ENCODE results near the gene OR6P1. TPM values are rescaled to one million over a fixed set of nuclear protein-coding genes. Genes with fewer than 3 reads are reported as not detected.

Gene OR6P1
- polyA plus RNA-seq (2012; ENCODE audit: missing spikeins) = not detected

GRCh38 chr1:158570480-158570879, at the start of gene OR6P1:
Gene OR6P1, minus strand, starts transcription at chr1:158570580. Its CDS starts 6,976 bp downstream, at chr1:158563604.
- no peak for FAIRE-seq
- DNase-seq (ENCODE audit: insufficient read length) = no peak
- no peak for TF ChIP-seq POLR2A (IDR thresholded peaks at IDR 0.05; ENCODE audit: low read depth, low read length)

DNA sequence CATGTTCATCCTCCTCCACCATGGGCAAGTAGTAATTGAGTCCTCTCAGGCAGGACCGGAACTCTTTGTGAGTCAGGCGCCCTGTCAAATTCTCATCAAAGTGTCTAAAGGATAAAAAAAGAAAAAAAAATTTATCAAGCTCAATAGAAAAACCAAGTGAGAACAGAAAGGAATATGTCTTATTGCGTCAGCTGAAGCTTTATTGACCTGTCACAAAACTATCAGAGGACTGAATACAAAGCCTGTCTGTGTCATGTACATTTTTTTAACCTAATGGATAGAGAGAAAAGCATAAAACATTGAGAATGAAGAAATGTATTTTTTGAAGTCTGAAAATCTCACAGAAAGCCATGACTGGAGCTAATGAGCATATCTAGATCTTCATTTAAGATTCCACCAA, 43.4 kb upstream of the OR6P1 start:
- TF ChIP-seq POLR2AphosphoS5 (IDR thresholded peaks at IDR 0.05; ENCODE audit: low read depth, low read length) (no peak), TAF1 (IDR thresholded peaks at IDR 0.05; ENCODE audit: borderline replicate concordance, low read depth, low read length) (no peak), POLR2A (IDR thresholded peaks at IDR 0.05; ENCODE audit: low read depth, low read length) (no peak)
- no peak for FAIRE-seq
- DNase-seq (ENCODE audit: insufficient read length) = no peak

- TF ChIP-seq TAF1 (IDR thresholded peaks at IDR 0.05; ENCODE audit: borderline replicate concordance, low read depth, low read length) = no peak
- TF ChIP-seq POLR2A (IDR thresholded peaks at IDR 0.05; ENCODE audit: low read depth, low read length) = no peak
- no peak for TF ChIP-seq POLR2AphosphoS5 (IDR thresholded peaks at IDR 0.05; ENCODE audit: low read depth, low read length)
- no peak for FAIRE-seq
- DNase-seq (ENCODE audit: insufficient read length) = no peak
These were observed 41.5 kb upstream of the OR6P1 start for GRCh38 chr1:158611916-158612315.

- FAIRE-seq = no peak
- DNase-seq (ENCODE audit: insufficient read length) = no peak
- no peak for TF ChIP-seq TAF1 (IDR thresholded peaks at IDR 0.05; ENCODE audit: borderline replicate concordance, low read depth, low read length)
- no peak for TF ChIP-seq POLR2AphosphoS5 (IDR thresholded peaks at IDR 0.05; ENCODE audit: low read depth, low read length)
- no peak for TF ChIP-seq POLR2A (IDR thresholded peaks at IDR 0.05; ENCODE audit: low read depth, low read length)
These were observed 36.9 kb upstream of the OR6P1 start for GRCh38 chr1:158607296-158607695.

DNA sequence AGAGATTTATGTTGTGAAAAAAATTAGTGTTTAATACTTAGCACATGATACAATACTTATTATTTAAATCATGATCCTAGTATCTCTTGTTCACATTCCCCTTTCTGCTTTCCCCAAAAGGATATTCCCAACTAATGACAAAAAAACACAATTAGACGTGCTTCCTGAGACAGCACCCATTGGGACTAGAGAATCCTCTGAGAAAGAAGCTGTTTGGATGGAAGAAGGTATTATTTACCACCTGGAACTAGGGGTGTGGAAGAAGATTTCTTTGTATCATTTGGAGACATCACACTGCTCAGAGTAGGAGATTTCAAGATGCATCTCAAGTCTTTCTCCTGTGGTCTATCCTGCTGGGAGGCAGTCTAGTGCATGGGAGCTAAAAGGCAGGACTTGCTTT, 34.6 kb upstream of the OR6P1 start, which contains the start of gene OR10Z1:
Gene OR10Z1 (plus strand): TSS at position 301 of the 400 bp plus-strand sequence. CDS start 1,171 bp downstream, outside the sequence.
- FAIRE-seq (no peak), DNase-seq (ENCODE audit: insufficient read length) (no peak)
- no peak for TF ChIP-seq POLR2A (IDR thresholded peaks at IDR 0.05; ENCODE audit: low read depth, low read length)
- no peak for TF ChIP-seq POLR2AphosphoS5 (IDR thresholded peaks at IDR 0.05; ENCODE audit: low read depth, low read length)
- TF ChIP-seq TAF1 (IDR thresholded peaks at IDR 0.05; ENCODE audit: borderline replicate concordance, low read depth, low read length) = no peak

DNA sequence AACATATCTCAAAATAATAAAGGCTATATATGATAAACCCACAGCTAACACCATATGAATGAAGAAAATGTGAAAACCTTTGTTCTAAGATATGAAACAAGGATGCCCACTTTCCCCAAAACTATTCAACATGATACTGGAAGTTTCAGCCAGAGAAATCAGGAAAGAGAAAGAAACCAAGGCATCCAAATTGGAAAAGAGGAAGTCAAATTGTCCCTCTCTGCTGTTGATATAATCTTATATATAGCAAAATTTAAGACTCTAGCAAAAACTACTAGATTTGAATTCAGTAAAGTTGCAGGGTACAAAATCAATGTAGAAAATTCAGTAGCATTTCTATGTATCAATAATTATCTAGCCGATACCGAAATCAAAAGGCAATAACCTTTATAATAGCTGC, 30.4 kb upstream of the OR6P1 start:
- TF ChIP-seq POLR2AphosphoS5 (IDR thresholded peaks at IDR 0.05; ENCODE audit: low read depth, low read length) (no peak), POLR2A (IDR thresholded peaks at IDR 0.05; ENCODE audit: low read depth, low read length) (no peak), TAF1 (IDR thresholded peaks at IDR 0.05; ENCODE audit: borderline replicate concordance, low read depth, low read length) (no peak)

DNA sequence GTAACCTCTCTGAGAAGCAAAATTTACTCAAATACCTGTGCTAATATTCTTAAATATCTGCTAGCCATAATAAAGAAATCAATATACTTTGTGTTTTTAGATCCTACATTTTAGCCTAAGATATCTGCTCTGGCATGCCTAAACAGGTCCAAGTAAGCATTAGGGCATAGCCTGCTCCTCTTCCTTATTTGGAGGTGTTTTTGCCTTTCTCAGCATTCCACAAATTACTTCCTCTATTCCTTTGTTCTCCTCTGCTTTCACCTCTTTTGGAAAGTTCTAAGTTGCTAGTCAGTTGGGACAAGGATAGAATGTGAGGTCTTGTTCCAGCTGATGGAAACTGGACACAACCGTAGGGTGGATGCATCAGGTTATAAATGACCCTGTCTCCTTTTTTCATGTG, 16.6 kb upstream of the OR6P1 start:
- FAIRE-seq = peak; percentile 56
- DNase-seq (ENCODE audit: insufficient read length) = no peak

More for the DNA sequence above, 30.4 kb upstream of the OR6P1 start:
- DNase-seq (ENCODE audit: insufficient read length) (no peak), FAIRE-seq (no peak)

GRCh38 chr1:158583962-158584361, 13.6 kb upstream of the OR6P1 start:
- DNase-seq (ENCODE audit: insufficient read length) (no peak), FAIRE-seq (no peak)
- TF ChIP-seq POLR2A (IDR thresholded peaks at IDR 0.05; ENCODE audit: low read depth, low read length) (no peak), TAF1 (IDR thresholded peaks at IDR 0.05; ENCODE audit: borderline replicate concordance, low read depth, low read length) (no peak), POLR2AphosphoS5 (IDR thresholded peaks at IDR 0.05; ENCODE audit: low read depth, low read length) (no peak)

More for the DNA sequence above, 16.6 kb upstream of the OR6P1 start:
- TF ChIP-seq POLR2AphosphoS5 (IDR thresholded peaks at IDR 0.05; ENCODE audit: low read depth, low read length) = no peak
- TF ChIP-seq TAF1 (IDR thresholded peaks at IDR 0.05; ENCODE audit: borderline replicate concordance, low read depth, low read length) = no peak
- no peak for TF ChIP-seq POLR2A (IDR thresholded peaks at IDR 0.05; ENCODE audit: low read depth, low read length)

- TF ChIP-seq TAF1 (IDR thresholded peaks at IDR 0.05; ENCODE audit: borderline replicate concordance, low read depth, low read length) = no peak
- FAIRE-seq = no peak
These were observed 9.4 kb upstream of the OR6P1 start, which contains the start of gene OR10X1 for GRCh38 chr1:158579733-158580132. Gene OR10X1, minus strand, starts transcription at chr1:158579899. Its CDS starts 0 bp downstream, at chr1:158579899.

GRCh38 chr1:158577561-158577960, 7.2 kb upstream of the OR6P1 start:
- no peak for DNase-seq (ENCODE audit: insufficient read length)
- no peak for FAIRE-seq
- no peak for TF ChIP-seq POLR2A (IDR thresholded peaks at IDR 0.05; ENCODE audit: low read depth, low read length)
- no peak for TF ChIP-seq TAF1 (IDR thresholded peaks at IDR 0.05; ENCODE audit: borderline replicate concordance, low read depth, low read length)
- TF ChIP-seq POLR2AphosphoS5 (IDR thresholded peaks at IDR 0.05; ENCODE audit: low read depth, low read length) = no peak

More at GRCh38 chr1:158579733-158580132, 9.4 kb upstream of the OR6P1 start, which contains the start of gene OR10X1:
- no peak for DNase-seq (ENCODE audit: insufficient read length)

DNA sequence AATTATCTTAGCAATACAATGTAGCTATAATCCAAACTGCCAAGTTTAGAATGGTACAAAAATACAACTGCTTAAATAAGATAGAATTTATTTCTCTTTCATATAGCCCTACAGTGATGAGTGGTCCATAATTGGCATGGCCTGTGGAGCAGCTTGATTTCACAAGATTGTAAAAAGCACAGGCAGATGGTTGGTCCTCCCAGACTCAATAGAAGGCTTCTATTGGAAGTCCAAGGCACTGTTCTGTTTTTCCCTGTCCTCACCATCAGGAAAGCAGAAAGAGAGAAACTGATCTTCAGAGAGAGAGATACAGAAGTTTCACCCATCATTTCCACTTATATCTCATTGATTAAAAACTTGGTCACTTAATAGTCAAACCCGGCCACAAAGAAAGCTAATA, 1.8 kb upstream of the OR6P1 start:
- no peak for DNase-seq (ENCODE audit: insufficient read length)
- TF ChIP-seq TAF1 (IDR thresholded peaks at IDR 0.05; ENCODE audit: borderline replicate concordance, low read depth, low read length) (no peak), POLR2AphosphoS5 (IDR thresholded peaks at IDR 0.05; ENCODE audit: low read depth, low read length) (no peak), POLR2A (IDR thresholded peaks at IDR 0.05; ENCODE audit: low read depth, low read length) (no peak)
- no peak for FAIRE-seq

DNA sequence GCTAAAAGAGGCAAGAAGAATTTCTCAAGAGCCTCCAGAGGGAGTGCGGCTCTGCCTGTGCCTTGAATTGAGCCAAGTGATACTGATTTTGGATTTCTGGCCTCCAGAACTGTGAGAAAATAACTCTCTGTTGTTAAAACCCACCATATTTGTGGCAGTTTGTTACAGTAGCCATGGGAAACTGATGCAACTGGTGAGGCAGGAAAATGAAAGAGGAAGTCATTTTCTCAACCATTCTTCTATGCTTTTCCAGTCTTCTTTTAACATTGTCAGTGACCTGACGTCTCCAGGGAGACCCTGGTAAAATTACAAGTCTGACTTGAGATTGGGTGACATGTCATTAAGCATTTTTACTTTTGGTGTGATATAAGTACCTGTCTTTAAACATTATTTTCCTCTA, 5.8 kb downstream of the OR6P1 start:
- FAIRE-seq (no peak), DNase-seq (ENCODE audit: insufficient read length) (no peak)
- no peak for TF ChIP-seq TAF1 (IDR thresholded peaks at IDR 0.05; ENCODE audit: borderline replicate concordance, low read depth, low read length)
- TF ChIP-seq POLR2A (IDR thresholded peaks at IDR 0.05; ENCODE audit: low read depth, low read length) = no peak
- no peak for TF ChIP-seq POLR2AphosphoS5 (IDR thresholded peaks at IDR 0.05; ENCODE audit: low read depth, low read length)

DNA sequence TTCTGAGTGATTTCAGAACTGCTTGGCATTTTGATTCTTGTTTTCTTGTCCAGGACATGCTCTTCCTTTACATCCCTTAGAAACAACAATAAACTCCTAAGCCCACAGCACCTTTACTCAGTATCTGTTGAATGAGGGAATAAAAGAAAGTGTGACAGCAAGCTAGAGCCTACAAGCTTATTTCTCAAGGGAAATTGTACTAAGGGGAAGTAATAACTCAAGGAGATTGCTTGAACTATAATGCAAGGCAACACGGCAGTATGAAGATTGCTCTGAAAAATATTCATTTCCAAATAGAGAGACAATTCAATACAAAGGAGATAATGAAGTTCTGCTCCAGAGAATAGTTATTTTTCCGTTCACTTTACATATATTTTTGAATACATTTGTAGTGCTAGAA, 6.5 kb downstream of the OR6P1 start:
- DNase-seq (ENCODE audit: insufficient read length) = no peak
- FAIRE-seq = no peak

More for the DNA sequence above, 6.5 kb downstream of the OR6P1 start:
- no peak for TF ChIP-seq POLR2AphosphoS5 (IDR thresholded peaks at IDR 0.05; ENCODE audit: low read depth, low read length)
- TF ChIP-seq POLR2A (IDR thresholded peaks at IDR 0.05; ENCODE audit: low read depth, low read length) = no peak
- TF ChIP-seq TAF1 (IDR thresholded peaks at IDR 0.05; ENCODE audit: borderline replicate concordance, low read depth, low read length) = no peak
